GM19455 (cell line): ENCODE data around the gene DMRTB1.
"Not testable (repeated sequence)": the region's sequence is repeated elsewhere in the genome, so short reads cannot be mapped to it uniquely, and the experiment has no call there.

Experiments
- ATAC-seq: cut with Tn5 transposase; IDR thresholded peaks from one replicate; pipeline ENCODE4 v1.9.1; 2021; ENCODE audit not compliant: unreplicated experiment

Gene DMRTB1

DNA sequence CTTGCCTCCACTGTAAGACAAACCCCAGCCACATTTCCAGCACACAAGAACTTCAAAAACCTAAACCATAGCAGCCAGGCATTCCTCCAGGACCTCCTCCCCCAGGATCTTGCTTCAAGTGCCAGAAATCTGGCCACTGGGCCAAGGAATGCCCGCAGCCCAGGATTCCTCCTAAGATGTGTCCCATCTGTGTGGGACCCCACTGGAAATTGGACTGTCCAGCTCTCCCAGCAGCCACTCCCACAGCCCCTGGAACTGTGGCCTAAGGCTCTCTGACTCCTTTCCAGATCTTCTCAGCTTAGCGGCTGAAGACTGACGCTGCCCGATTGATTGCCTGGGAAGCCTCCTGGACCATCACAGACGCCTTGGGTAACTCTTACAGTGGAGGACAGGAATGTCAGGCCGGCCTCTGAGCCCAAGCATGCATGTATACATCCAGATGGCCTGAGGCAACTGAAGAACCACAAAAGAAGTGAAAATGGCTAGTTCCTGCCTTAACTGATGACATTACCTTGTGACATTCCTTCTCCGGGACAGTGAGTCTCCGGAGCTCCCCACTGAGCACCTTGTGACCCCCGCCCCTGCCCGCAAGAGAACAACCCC, 24.7 kb upstream of the DMRTB1 start:
- ATAC-seq = not testable (repeated sequence)

DNA sequence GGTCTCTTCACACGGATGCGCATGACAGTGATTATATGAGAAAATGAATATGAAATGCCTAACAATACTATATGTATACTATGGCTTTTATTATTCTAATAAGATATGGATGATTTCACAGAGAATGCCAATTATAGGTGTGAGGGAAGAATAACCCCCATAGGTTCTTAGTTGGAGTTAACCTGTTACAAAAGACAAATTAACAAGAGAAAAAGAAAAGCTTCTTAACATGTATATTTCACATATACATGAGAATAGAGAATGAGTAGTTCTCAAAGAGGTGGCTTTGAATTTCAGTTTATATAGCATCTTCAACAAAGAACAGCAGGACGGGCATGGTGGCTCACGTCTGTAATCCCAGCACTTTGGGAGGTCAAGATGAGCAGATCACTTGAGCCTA, 24.0 kb upstream of the DMRTB1 start:
- ATAC-seq = no peak

GRCh38 chr1:53438427-53439336, 20.5 kb upstream of the DMRTB1 start:
- no peak for ATAC-seq

DNA sequence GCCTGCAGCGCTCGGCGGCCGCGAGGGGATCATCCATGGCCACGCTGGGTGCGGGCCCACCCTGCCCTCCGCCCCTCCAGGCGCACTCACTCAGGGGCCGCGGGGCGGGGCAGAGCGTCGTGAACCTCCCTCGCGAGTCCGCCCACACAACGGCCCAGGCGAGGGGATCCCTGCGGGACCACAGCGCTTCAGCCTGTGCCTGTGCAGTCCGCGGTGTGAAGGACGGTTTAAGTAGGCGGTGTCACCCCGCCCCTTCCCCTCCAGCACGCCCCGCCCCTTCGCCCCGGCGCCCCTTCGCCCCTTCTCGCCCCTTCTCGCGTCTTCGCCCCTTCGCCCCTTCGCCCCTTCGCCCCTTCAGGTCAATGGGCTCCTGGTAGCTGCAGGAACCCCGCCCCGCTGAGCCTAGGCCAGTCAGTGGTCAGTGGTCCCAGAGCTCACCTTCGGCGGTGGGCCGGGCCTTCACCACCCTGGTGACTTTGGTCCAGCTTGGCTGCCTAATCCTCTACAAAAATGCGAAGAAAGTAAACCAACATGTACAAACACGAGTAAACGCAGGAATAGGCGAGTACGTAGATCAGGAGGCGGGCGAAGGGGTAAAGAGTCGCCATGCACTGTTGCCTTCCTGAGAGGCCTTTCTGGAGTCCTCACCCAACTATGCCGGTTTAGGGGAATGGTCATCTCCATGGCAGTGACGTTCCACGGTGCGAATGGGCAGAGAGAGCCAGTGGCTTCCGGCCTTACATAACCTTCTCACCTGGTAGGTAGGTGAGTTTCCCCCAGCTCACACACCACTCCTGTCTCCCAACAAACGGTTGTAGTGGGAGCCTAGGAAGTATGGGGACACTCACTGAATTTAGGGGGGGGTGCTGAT, 19.6 kb upstream of the DMRTB1 start:
- ATAC-seq = no peak

- ATAC-seq = no peak
These were observed 18.6 kb upstream of the DMRTB1 start for GRCh38 chr1:53440633-53441032.

- no peak for ATAC-seq
These were observed 16.9 kb upstream of the DMRTB1 start for GRCh38 chr1:53442299-53442698.

DNA sequence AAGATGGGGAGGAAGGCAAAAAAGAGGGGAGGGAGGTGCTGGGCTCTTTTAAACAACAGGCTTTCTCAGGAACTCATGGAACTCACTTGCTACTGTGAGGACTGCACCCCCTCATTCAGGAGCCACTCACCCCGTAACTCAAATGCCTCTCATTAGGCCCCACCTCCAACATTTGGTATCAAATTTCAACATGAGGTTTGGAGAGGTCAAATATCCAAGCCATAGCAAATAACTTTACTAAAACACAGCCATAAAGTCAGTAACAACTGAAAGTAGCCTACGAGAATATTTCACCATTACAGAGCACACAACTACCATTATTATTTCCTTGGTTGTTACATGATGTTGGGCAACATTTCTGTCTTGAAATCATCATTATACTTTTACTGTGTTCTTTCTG, 13.1 kb upstream of the DMRTB1 start:
- ATAC-seq = no peak

DNA sequence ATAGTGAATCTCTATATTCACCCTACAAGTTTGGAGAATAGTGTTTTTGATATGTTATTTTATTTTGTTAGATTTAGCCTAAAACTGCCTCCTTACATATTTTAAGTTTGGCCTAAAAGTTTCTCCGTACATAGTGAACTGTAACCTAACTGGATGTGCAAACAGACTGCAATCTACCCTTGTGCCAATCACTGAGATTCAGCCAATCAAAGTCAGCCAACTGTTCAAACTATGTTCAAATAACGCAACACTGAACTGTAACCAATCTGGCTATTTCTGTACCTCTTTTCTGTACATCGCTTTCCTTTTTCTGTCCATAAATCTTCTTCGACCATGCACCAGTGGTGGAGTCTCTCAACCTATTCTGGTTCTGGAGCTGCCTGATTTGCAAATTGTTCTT, 11.8 kb upstream of the DMRTB1 start:
- ATAC-seq = no peak

DNA sequence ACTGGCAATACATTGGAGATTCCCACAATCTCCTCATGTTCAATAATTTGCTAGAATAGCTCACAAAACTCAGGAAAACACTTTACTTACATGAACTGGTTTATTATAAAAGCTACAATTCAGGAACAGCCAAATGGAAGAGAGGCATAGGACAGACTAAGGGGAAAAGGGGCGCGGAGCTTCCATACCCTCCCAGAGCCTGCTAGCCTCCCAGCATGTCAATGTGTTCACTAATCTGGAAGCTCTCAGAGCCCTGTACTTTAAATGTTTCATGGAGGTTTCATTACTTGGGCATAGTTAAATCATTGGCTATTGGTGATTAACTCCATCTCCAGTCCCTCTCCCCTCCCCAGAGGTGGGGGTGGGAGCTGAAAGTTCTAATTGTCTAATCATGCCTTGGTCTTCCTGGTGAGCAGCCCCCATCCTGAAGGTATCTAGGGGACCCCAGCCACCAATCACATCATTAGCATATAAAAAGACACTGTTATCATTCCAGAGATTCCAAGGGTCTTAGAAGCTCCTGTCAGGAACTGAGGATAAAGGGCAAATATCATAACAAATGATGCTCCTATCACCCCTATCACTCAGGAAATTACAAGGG, 10.9 kb upstream of the DMRTB1 start:
- no peak for ATAC-seq

- no peak for ATAC-seq
These were observed 10.2 kb upstream of the DMRTB1 start for GRCh38 chr1:53449021-53449420.

DNA sequence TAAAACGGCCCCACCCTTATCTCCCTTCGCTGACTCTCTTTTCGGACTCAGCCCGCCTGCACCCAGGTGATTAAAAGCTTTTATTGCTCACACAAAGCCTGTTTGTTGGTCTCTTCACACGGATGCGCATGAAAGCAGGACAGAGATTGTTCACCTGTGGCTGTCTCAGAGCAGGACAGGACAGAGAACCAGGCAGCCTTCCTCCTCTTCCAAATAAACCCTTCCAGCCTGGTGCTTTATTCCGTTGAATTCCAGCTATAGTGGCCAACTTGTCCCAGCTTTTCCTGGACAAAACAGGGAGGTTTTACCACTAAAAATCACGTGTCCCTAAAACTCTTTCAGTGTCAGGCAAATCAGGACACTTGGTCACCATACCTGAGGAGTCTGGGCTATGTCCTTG, 9.5 kb upstream of the DMRTB1 start:
- no peak for ATAC-seq

DNA sequence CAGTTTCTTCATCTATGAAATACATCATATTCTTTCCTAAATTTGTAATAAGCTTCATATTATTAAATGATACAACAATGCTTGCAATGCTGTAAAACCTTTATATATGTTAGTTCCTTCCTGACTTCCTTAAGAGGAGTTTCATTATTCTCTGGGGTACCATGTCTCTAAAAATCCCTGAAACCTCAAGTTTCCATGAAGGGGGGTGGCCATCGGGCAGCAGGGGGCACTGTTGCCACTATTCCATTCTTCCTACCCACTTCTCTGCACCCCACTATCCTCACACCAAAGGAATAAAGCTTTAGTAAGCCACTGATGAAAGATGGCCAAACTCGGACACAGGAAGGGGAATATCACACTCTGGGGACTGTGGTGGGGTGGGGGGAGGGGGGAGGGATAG, 9.0 kb upstream of the DMRTB1 start:
- ATAC-seq = no peak

DNA sequence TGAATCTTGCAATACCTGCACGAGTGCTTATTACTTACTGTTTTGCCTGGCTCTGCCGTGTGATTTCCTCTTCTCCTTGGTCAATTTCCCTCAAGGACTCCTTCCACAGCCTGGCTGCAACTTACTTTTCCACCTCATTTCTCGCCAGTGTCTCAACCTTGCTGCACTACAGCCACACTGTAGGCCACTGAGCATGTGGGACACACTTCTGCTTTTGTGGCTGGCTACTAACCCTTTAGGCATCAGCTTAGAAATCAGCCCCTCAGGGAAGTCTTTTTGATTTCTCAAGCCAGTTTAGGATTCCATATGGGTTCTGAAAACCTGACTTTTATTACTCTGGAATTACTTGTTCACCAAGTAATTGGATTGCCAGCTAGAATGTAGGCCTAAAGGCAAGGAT, 5.2 kb upstream of the DMRTB1 start:
- ATAC-seq = no peak

- ATAC-seq = no peak
These were observed 3.7 kb upstream of the DMRTB1 start for GRCh38 chr1:53455364-53455991.

DNA sequence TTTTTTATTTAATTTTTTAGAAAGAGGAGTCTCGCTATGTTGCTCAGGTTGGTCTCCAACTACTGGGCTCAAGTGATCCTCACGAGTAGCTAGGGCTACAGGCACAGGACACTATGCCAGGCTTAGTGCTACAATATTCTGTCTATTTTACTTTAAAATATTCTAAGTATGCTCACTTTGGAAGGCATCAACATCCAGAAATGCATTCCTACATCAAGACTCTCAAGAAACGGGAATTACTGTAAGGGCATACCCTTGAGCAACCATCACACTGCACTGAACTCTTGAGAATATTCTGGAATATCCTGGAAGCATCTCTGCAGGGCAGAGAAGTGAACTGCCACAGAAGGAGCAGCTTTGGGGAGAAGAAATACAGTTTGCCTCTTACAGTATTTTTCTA, 565 bp upstream of the DMRTB1 start:
- no peak for ATAC-seq

DNA sequence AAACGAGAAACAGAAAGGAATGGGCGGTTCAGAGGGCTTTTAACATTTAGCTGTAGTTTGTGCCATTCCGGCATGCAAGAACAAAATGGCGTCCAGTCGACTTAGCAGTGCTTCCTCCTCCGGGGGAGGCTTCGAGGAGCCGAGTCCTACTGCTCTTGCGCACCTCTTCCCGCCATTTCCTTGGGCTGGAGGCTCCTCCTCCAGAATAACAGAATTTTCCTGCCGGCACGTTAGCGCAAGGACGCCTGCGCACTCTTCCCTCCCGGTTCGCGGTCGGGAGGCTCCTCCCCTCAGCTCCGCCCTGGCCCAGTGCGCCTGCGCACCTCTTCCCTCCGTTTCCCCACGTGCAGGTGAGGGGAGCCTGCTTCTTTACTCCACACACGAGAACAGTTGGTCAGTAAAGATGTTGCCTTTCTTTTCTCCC, 1.0 kb downstream of the DMRTB1 start:
- ATAC-seq = no peak

GRCh38 chr1:53460666-53461322, 1.6 kb downstream of the DMRTB1 start:
- ATAC-seq = no peak

DNA sequence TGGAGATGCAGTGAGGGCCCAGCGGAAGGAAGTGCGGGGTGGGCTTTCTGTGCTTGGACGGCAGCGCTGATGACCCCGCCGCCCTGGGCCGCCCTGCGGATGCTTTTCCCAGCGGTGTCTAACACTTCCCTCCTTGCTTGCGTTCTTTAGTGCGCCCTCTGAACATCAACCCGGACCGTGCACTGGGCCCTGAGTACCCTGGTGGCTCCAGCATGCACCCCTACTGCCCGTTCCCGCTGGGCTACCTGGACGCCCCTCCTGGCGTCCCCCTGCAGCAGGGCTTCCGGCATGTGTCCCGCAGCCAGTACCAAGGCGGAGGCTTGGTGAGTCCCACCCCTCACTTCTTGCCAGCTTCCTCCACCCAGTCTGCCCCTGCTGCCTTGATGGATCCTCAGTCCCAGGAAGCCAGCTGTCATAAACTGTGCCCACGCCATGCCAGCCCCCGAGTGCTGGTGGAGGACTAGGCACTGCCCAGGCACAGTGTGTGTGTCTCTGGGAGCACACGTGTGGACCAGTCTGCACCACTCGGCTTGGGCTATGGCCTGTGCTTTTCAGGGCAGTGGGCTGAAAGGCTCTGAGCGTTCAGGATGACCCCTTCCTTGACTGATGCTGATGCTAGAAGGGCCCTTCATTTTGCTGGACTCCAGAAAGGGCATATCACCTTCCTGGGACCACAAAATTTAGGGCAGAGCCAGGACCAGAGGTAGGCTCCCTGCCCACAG, 2.3 kb downstream of the DMRTB1 start:
- no peak for ATAC-seq

DNA sequence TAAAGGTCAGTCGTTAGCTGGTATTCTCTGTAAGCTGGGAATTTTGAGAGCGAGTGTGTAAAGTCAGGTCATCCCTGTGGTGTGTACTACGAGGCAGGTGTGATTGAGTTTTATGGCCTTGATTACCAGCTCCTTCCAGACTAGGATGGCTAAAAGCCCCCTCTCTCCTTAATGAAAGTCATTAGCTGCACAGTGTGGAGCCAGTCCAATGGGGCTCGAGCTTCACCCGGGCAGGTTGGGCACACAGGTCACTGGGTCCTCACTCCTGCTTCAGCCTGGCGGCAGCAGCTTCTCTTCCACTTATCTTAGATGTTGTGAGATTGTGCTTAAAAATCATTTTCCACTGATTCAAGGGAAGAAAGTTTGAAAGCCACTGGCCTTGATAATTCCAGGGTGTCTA, 3.0 kb downstream of the DMRTB1 start:
- no peak for ATAC-seq
